Measurements from ENCODE around the gene APOBEC3F. TPM values are rescaled to one million over a fixed set of nuclear protein-coding genes. Genes with fewer than 3 reads are reported as not detected.
A peak's percentile ranks its signal among the peaks of the same experiment; 100 is the strongest.
"Not testable (repeated sequence)": the region's sequence is repeated elsewhere in the genome, so short reads cannot be mapped to it uniquely, and the experiment has no call there.

The APOBEC3F gene
- polyA plus RNA-seq, 1 experiment: 8.6 TPM

DNA sequence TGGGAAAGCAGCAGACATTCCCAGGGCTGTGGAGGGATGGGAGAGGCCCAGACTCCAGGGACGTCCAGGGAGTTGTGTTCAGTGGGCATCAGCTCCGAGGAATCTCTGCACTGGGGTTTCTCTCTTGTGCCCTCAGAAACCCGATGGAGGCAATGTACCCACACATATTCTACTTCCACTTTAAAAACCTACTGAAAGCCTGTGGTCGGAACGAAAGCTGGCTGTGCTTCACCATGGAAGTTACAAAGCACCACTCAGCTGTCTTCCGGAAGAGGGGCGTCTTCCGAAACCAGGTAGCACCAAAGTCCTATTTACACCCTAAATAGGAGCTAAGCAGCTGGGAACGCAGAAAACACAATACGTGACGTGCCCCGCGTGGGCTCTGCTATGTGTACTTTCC lies 11.4 kb upstream of the APOBEC3F start:
- Histone ChIP-seq H3K36me3 (ENCODE audit: control insufficient read depth, insufficient read depth, low read length) (no peaks in the 10 kb centered on the region; the same call in 1 of the 2 replicates), H3K27me3 (ENCODE audit: control insufficient read depth, insufficient read depth, low read length) (no peaks in the 10 kb centered on the region), H3K4me3 (ENCODE audit: low read depth, low read length) (no peak overlapping the region)
- ChIA-PET POLR2A (no interaction called here), CTCF (interaction anchor here (1.0 kb wide), 1 partner anchor 91 kb away, joined by 3 read pairs; no protein-coding TSS in a partner anchor)
- no peak for TF ChIP-seq CTCF (IDR thresholded peaks at IDR 0.05; ENCODE audit: insufficient read depth, low read depth, low read length)
- DNase-seq (ENCODE audit: low read depth): no peak

- no peak for TF ChIP-seq CTCF (IDR thresholded peaks at IDR 0.05; ENCODE audit: insufficient read depth, low read depth, low read length)
- Histone ChIP-seq H3K36me3 (ENCODE audit: control insufficient read depth, insufficient read depth, low read length) (no peaks in the 10 kb centered on the region), H3K27me3 (ENCODE audit: control insufficient read depth, insufficient read depth, low read length) (no peaks in the 10 kb centered on the region), H3K4me3 (ENCODE audit: low read depth, low read length) (no peak overlapping the region)
- ChIA-PET CTCF (no interaction called here), POLR2A (no interaction called here)
- no peak for DNase-seq (ENCODE audit: low read depth)
These were observed 10.0 kb upstream of the APOBEC3F start for GRCh38 chr22:39030705-39031104.

DNA sequence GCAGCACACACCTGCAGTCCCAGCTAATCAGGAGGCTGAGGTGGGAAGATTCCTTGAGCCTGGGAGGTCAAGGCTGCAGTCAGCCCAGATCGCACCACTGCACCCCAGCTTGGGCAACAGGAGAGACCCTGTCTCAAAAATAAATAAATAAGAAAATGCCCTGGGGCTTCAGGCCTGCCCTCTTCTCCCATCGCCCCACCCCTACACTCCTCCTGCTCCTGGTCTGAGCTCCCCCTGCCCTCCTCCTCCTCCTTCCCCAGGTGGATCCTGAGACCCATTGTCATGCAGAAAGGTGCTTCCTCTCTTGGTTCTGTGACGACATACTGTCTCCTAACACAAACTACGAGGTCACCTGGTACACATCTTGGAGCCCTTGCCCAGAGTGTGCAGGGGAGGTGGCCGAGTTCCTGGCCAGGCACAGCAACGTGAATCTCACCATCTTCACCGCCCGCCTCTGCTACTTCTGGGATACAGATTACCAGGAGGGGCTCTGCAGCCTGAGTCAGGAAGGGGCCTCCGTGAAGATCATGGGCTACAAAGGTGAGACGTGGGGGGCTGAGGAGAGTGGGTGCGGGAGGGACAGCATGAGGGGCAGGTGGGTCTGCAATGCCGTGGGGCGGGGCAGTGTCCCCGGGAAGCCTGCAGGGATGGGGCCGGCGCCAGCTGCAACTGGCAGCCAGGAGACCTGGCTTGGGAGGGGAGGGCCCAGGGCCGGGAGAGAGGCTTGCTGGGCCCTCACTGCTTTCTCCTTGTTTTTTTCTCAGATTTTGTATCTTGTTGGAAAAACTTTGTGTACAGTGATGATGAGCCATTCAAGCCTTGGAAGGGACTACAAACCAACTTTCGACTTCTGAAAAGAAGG lies 9.0 kb upstream of the APOBEC3F start:
- H3K27me3 ChIP-seq (ENCODE audit: control insufficient read depth, insufficient read depth, low read length); DNase-seq (ENCODE audit: low read depth); POLR2A ChIA-PET; H3K4me3 ChIP-seq (ENCODE audit: low read depth, low read length); H3K36me3 ChIP-seq (ENCODE audit: control insufficient read depth, insufficient read depth, low read length); CTCF ChIA-PET: not testable (repeated sequence)

DNA sequence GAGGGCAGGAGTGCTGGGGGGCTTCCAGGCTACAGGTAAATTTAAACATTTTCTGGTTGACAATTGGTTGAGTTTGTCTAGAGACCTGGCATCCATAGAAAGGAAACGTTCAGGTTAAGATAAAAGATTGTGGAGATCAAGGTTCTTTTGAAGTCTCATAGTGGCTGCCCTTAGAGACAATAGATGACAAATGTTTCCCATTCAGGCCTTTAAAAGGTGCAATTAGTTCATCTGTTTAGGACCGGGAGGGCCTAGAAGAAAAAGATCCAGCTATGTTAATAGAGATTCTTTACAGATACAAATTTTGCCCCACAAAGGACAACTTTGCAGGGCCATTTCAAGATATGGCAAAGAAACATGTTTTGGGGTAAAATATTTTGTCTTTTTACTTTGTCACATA lies 3.6 kb upstream of the APOBEC3F start:
- CTCF ChIA-PET; DNase-seq (ENCODE audit: low read depth); H3K4me3 ChIP-seq (ENCODE audit: low read depth, low read length); H3K36me3 ChIP-seq (ENCODE audit: control insufficient read depth, insufficient read depth, low read length); POLR2A ChIA-PET; H3K27me3 ChIP-seq (ENCODE audit: control insufficient read depth, insufficient read depth, low read length): not testable (repeated sequence)

- Histone ChIP-seq H3K27me3 (ENCODE audit: control insufficient read depth, insufficient read depth, low read length) (no peaks in the 10 kb centered on the region), H3K36me3 (ENCODE audit: control insufficient read depth, insufficient read depth, low read length) (peaks cover 1% of the 10 kb centered on the region; the same call in 1 of the 2 replicates), H3K4me3 (ENCODE audit: low read depth, low read length) (no peak overlapping the region)
- ChIA-PET CTCF (interaction anchor here (0.7 to 1.4 kb wide), 3 partner anchors 13 to 170 kb away, joined by 3 to 6 read pairs (median 3); no protein-coding TSS in a partner anchor), POLR2A (no interaction called here)
- no peak for TF ChIP-seq CTCF (IDR thresholded peaks at IDR 0.05; ENCODE audit: insufficient read depth, low read depth, low read length)
- no peak for DNase-seq (ENCODE audit: low read depth)
These were observed 1.1 kb upstream of the APOBEC3F start for GRCh38 chr22:39039306-39040126.

DNA sequence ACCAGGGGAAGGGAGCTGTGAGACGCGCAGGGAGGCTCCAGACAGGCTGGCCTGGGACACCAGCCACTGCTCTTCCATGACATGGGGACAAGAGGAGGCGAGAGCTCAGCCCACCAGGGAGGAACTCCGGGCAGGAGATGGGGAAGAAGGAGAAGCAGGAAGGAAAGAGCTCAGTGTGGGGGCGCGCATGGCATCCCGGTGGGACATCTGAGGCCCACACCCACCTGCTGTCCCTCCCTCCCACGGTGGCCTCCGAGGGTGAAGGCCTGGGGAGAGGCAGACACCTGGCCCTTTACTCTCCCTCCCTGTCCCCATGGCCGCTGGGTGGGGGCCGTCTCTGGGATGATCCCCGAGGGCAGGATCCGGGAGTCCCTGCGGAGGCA lies 518 bp upstream of the APOBEC3F start:
- DNase-seq (ENCODE audit: low read depth); H3K27me3 ChIP-seq (ENCODE audit: control insufficient read depth, insufficient read depth, low read length); H3K36me3 ChIP-seq (ENCODE audit: control insufficient read depth, insufficient read depth, low read length); POLR2A ChIA-PET: not testable (repeated sequence)
- peak overlapping the region; percentile 13 for H3K4me3 ChIP-seq (ENCODE audit: low read depth, low read length)
- CTCF ChIA-PET: interaction anchor here (0.7 to 1.4 kb wide), 3 partner anchors 13 to 170 kb away, joined by 3 to 6 read pairs (median 3); no protein-coding TSS in a partner anchor
